A549 treated with dexamethasone at 1 μM for 4 hours (cell line): Measurements from ENCODE around the gene ANKRD40. TPM values are rescaled to one million over a fixed set of nuclear protein-coding genes. Genes with fewer than 3 reads are reported as not detected.

Experiments
- total RNA-seq: library from RNA; stranded (reverse); fragments of 200-300 nt; extraction: Qiagen RNA extraction; gene quantifications from 5 replicates; pipeline ENCODE4 v1.2.3, GENCODE V29; 2022

ANKRD40 gene, protein sequence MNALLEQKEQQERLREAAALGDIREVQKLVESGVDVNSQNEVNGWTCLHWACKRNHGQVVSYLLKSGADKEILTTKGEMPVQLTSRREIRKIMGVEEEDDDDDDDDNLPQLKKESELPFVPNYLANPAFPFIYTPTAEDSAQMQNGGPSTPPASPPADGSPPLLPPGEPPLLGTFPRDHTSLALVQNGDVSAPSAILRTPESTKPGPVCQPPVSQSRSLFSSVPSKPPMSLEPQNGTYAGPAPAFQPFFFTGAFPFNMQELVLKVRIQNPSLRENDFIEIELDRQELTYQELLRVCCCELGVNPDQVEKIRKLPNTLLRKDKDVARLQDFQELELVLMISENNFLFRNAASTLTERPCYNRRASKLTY
- 46.8 to 56.6 TPM (median 50.2 TPM) in 5 replicates for total RNA-seq

DNA sequence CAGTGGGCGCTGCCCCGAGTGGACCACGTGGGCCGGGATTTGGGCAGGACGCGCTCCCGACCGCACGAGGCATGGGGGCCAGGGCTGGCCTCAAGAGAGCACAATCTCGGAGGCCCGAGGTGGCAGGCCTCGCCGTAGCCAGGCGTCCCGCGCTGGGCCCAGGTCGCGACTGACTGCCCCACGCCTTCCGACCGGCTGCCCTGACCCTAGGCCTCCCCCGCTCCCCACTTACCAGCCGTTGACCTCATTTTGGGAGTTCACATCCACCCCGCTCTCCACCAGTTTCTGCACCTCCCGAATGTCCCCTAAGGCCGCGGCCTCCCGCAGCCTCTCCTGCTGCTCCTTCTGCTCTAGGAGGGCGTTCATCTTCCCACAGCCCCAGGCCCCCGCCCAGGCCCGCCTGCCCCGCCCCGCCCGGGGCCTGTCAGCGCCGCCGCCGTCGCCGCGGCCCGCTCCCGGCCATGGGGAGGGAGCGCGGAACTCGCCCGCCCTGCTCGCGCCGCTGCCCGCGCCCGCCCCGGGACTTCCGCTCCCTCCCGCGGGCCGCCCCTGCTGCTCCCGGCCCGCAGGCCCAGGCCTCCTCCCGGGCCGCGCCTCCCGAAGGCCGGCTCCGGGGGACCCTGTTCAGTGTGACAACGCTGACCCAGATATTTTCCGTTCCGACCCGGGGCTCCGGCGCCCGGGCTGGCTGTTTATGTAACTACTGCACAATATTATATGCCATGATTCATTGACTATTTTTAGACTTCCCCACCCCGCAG, at the start of gene ANKRD40:
Gene ANKRD40, minus strand, starts transcription at position 626 of the 761 bp plus-strand sequence. Its CDS starts 260 bp downstream, at position 366.

DNA sequence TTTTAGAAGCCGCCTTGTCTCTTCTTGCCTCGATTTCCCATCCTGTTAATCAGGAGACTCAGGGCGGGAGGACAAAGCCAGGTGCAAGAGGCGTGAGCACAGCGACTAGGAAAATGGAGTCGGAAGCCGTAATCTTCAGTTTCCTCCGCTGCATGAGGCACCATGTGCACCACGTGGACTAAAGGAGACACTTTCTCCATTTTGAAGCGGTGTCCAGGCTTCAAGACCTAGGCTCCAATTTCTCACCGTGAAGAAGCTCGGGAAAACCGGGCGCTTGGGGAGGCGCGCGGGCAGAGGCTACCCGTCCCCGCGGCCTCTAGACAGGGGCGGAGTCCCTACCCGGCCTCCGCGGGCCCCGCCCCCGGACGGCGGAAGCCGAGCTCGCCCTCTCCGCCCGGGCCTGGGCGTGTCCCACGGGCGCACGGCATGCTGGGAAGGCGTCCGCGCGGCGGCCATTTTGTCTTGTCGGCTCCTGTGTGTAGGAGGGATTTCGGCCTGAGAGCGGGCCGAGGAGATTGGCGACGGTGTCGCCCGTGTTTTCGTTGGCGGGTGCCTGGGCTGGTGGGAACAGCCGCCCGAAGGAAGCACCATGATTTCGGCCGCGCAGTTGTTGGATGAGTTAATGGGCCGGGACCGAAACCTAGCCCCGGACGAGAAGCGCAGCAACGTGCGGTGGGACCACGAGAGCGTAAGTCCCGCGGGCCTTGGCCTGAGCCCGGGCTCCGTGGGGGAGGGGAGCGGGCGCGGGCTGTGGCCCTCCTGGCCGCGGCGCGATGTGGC, 11.6 kb upstream of the ANKRD40 start, which contains the start of gene LUC7L3:
Gene LUC7L3, plus strand, starts transcription at position 460 of the 780 bp plus-strand sequence. Its CDS starts 130 bp downstream, at position 590.

Other genes with a start within 250 kb of the ANKRD40 start
- not detected in 5 replicates for gene CHAD, start 239.0 kb downstream of the ANKRD40 start, total RNA-seq
- 22.7 to 31.6 TPM (median 31.1 TPM) in 5 replicates for gene RSAD1, start 229.1 kb downstream of the ANKRD40 start, total RNA-seq
- gene MYCBPAP, start 199.5 kb downstream of the ANKRD40 start, total RNA-seq = 0.38 to 0.61 TPM (median 0.54 TPM) in 5 replicates
- 0.14 to 0.34 TPM (median 0.18 TPM) in 5 replicates for gene EPN3, start 175.2 kb downstream of the ANKRD40 start, total RNA-seq
- gene SPATA20, start 160.7 kb downstream of the ANKRD40 start, total RNA-seq = 58.5 to 82.5 TPM (median 77.0 TPM) in 5 replicates
- gene CACNA1G, start 147.2 kb downstream of the ANKRD40 start, total RNA-seq = 2.7 to 4.9 TPM (median 4.6 TPM) in 5 replicates
- 91.0 to 164 TPM (median 132 TPM) in 5 replicates for gene ABCC3, start 73.0 kb downstream of the ANKRD40 start, total RNA-seq
- 71.2 to 104 TPM (median 88.1 TPM) in 5 replicates for gene LUC7L3, start 11.7 kb upstream of the ANKRD40 start, total RNA-seq
- not detected in 5 replicates for gene ANKRD40CL, start 59.6 kb upstream of the ANKRD40 start, total RNA-seq
- 0.03 to 0.06 TPM (median 0.05 TPM) in 3 of 5 replicates, not detected in the others for gene WFIKKN2, start 127.7 kb upstream of the ANKRD40 start, total RNA-seq
- gene TOB1, start 158.4 kb upstream of the ANKRD40 start, total RNA-seq = 90.3 to 105 TPM (median 96.1 TPM) in 5 replicates